AG10803 (cell line): ENCODE measurements around the gene SBDS.
"Not testable (repeated sequence)": the region's sequence is repeated elsewhere in the genome, so short reads cannot be mapped to it uniquely, and the experiment has no call there.

Experiments used
- DNase-seq: peaks from one replicate; pipeline ENCODE4 v3.0.0; 2010; ENCODE audit warnings: low read depth
- H3K4me3 ChIP-seq: 2 replicates; pipeline ENCODE4 v1.5.1; 2011; ENCODE audit warnings: mild to moderate bottlenecking, low read length, control low read depth
- TF ChIP-seq, protein P1 (sequence below): conservative IDR thresholded peaks from 2 replicates; pipeline ENCODE4 v1.5.1; 2011; ENCODE audit warnings: mild to moderate bottlenecking, low read length, control low read depth, inconsistent platforms

Gene SBDS

DNA sequence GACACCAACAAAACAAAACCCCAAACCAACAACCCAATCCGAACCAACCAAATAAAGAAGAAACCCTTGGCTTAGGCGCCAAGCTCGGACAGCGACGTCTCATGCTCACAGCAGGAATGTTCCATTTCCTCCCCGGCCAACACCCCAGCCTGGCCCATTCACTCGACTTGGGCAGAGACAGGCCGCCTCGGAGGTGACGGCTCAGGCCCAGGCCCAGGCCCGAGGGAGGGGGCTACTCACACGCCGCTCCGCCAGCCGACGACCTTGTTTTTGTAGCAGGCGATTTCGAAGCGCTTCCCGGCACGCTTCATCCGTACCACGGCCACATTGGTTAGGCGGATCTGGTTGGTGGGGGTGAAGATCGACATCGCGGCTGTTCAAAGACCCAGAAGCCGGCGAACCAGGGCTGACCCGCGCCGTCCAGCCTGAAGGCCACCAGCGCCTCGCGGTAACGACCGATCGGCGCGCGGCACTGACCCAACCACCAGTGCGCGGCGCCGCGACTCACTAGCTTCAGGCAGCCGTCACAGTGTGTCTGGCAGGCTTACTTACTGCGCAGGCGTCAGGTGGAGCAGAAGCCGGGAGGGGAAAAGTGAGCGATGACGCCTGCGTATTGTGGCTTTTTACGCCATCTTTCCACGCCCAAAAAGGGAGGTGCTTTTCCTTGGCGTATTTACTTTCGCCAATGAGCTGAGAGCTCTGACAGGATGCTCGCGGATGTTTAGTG lies at the start of gene SBDS:
Gene SBDS (minus strand): TSS at position 537 of the 727 bp plus-strand sequence. CDS start 169 bp downstream, at position 368.
- peak; percentile 98 for DNase-seq

DNA sequence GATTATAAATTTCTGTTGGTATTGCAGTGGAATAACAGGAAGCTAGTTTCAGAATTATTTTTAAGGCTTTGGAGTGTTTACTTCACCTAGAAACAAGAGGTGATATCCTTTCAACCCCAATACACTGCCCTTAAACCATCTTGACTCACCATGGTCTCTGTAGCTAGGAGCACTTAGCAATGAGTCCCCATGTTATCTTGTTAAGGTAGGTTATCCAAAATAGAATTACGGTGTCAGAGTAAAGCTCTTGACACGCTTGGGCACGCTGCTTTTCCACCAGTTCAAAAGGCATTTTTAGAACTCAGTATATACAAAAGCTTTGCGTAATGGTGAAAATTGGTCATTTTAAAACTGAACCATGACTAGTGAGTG lies 48.2 kb upstream of the SBDS start:
- not testable (repeated sequence) for H3K4me3 ChIP-seq
- DNase-seq: peak; percentile 30

More for the DNA sequence above, at the start of gene SBDS:
- H3K4me3 ChIP-seq: peak within 1 kb of the TSS; percentile 72

DNA sequence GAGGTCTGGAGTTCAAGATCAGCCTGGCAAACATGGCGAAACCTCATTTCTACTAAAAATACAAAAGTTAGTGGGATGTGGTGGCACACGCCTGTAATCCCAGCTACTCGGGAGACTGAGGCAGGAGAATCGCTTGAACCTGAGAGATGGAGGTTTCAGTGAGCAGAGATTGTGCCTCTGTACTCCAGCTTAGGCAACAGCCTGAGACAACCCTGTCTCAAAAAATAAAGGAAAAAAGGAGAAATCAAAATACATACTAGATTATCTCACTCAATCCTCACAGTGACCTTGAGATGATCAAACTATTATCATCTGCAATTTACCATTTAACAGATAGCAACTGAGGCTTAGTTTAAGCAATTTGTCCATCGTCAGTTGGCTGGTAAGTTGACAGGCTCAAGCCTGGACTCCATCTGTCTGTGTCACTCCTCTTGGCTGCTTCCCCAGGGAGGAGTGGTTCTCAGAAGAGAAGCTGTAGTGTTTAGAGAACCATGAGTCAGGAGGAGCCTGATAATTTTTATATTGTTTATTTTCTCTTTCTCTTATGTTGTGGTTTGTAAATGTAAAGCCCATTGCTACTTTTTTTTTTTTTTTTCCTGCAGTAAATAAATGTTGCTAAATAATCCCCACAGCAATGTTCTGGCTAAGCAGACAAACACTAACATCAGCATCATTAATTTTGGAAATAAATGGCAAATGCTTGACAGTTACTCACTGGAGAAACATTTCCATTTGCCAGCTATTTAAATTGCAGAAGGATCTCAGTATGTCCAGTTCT lies 47.6 kb upstream of the SBDS start:
- peak; percentile 74 for DNase-seq
- H3K4me3 ChIP-seq: not testable (repeated sequence)

DNA sequence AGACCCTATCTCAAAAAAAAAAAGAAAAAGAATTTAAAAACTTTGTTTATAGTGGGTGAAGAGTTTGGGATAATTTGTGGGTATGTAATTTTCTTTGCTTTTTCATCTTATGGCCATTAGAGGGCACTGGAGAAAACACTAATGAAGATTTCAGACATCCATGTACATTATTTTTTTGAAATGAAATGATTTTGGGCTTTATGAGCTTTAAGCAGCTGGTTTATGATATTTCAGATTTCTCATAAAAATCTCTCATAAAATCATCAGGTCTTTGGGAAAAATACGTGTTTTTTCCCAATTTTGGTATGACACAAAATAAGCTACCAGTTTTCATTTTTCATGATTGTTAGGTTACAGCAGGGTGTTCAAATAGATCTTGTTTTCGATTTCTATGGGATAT lies 45.4 kb upstream of the SBDS start:
- not testable (repeated sequence) for H3K4me3 ChIP-seq, DNase-seq
- TF ChIP-seq, protein P1, sequence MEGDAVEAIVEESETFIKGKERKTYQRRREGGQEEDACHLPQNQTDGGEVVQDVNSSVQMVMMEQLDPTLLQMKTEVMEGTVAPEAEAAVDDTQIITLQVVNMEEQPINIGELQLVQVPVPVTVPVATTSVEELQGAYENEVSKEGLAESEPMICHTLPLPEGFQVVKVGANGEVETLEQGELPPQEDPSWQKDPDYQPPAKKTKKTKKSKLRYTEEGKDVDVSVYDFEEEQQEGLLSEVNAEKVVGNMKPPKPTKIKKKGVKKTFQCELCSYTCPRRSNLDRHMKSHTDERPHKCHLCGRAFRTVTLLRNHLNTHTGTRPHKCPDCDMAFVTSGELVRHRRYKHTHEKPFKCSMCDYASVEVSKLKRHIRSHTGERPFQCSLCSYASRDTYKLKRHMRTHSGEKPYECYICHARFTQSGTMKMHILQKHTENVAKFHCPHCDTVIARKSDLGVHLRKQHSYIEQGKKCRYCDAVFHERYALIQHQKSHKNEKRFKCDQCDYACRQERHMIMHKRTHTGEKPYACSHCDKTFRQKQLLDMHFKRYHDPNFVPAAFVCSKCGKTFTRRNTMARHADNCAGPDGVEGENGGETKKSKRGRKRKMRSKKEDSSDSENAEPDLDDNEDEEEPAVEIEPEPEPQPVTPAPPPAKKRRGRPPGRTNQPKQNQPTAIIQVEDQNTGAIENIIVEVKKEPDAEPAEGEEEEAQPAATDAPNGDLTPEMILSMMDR: peak; percentile 28

DNA sequence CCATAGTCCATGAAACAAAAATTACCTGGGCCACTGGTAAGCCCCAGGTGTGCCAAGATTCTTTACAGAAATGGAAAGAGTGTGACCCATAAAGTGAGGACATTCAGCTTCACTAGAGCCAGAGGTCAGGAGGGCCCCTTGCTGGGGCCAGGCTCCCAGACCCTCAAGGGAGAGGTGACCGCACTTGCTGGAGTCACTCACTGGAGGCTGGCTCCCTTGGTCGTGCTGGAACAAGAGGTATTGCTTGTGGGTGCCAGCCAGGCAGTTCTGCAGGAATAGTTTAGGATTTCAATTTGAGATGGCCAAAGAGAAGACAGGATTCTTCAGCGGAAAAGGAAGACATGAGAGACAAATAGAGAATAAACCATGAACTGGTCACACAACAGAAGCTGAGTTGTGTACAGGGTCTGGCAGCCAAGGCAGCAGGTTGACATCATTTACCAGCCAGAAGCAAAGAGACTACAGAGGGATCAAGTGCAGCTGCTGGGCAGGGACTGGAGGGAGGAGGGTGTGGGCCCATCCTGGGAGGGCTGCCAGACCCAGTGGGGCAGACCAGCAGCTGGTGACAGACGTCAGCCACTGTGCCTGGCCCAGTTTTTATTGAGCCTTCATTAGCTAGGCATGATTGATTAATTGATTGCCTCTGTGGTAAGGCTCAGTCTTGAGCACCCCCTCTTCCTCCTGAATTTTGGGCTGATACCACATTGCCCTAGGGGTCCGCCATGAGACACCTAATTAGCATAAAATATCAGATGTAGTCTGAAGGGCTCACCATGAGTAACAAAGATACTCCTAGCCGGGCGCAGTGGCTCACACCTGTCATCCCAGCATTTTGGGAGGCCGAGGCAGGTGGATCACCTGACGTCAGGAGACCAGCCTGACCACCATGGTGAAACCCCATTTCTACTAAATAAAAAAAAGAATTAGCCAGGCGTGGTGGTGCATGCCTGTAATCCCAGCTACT lies 41.3 kb upstream of the SBDS start:
- DNase-seq, H3K4me3 ChIP-seq: not testable (repeated sequence)

DNA sequence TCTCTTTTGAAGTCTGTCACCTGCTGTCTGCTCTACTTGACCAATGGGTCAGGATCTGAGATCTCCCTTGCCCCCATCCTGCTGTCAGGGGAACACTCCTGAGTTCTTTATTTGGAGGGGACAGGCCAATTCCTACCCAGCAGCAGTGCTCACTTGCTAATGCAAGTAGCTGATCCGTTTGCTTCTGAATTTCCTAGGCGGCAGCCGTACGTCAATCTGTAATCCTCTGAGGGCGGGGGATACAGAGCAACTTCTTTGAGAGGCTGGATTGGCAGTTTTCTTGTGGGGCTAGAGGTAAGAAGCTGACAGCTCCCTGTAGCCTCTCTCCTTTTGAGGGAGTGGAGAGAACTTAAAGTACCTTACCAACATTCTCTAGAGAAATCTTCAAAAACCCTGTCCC lies 37.9 kb upstream of the SBDS start:
- no peak overlapping the region for H3K4me3 ChIP-seq
- no peak for DNase-seq
- TF ChIP-seq, protein P1: no peak

DNA sequence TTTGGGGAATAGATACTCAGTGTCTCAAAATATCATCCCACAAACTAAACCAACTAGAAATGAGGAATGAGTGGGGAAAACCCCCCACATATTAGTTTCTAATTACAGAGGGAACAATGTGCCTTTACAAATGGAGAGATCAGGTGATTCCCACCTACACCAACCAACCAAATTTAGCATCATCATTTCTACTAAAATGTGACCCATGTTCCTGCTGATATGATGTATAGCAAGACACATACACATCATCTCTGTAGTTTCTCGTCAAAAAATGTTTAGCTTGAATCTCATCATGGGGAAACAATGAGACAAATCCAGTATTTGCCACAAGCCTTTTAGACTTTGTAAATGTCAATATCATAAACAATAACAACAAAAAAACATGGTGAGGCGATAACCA lies 36.3 kb upstream of the SBDS start:
- not testable (repeated sequence) for DNase-seq, H3K4me3 ChIP-seq

DNA sequence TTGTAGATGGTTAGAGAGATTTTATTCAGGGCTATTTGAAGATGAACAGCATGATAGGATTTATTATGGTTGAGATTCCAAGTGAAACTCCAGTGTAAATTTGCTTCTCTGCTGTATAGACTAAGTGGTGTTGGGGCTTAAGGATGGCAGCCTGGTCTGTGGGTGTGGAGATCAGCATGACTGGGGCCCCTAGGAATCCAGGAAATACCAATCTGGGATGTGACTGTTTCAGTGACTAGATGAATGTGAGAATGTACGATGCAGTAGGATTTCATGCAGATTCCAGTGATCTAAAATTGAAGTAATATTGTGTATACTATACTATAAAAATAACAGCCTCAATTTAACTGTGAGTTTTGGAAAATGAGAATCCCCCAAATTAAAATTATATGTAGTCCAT lies 30.1 kb upstream of the SBDS start:
- H3K4me3 ChIP-seq: not testable (repeated sequence)
- peak; percentile 76 for DNase-seq

DNA sequence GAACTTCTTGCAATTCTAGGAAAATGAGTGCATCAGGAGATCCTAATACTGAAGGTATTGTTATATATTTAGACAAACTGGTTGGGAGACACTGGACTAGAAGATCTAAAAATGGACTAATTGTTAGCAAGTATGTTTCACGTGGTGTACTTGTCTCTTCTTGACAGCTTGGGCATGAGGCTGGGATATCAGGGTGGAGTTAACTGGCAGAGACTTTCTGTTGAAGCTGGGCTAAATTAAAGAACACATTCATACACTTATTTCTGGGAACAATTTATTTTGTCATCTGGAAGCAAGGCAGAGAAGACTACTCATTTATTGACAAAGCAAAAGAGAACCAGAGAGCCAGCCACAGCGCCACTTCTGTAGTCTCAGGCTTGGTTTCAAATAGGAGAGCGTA lies 27.1 kb upstream of the SBDS start:
- peak; percentile 41 for DNase-seq
- H3K4me3 ChIP-seq: no peak overlapping the region
- TF ChIP-seq, protein P1: no peak

DNA sequence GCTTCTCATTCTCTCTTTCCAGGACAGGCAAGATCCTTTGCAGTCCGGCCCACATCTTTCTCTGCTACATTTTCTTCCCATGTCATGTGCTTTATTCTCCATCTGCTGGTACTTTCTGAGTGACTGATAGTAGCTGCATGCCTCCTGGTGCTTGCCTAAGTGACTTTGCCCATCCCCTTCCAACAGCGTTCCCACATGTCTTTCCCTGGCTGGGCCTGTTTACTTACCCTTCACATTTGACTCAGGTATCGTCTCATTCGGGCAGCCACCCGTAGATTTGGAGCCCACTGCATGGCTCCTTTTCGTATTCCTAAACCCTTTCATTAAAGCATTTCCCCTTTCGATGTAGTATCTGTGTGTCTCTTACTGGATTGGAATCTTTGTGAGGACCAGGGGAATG lies 25.9 kb upstream of the SBDS start:
- H3K4me3 ChIP-seq: no peak overlapping the region
- no peak for DNase-seq
- TF ChIP-seq, protein P1: no peak
